Measurements from ENCODE around the gene TMTC2. TPM values are rescaled to one million over a fixed set of nuclear protein-coding genes. Genes with fewer than 3 reads are reported as not detected.

Gene TMTC2
- total and polyA plus RNA-seq, 5 donors from 2014 or later = 0.10 to 6.3 (median 0.21) TPM

GRCh38 chr12:82857276-82857675 lies 170.6 kb downstream of the TMTC2 start:
- Histone ChIP-seq H3K4me3 (ENCODE audit: low read depth, low read length) (no peak overlapping the region), H3K27ac (ENCODE audit: insufficient read depth, low read length, poor library complexity, severe bottlenecking) (no peak overlapping the region), H3K4me1 (ENCODE audit: control insufficient read depth, insufficient read depth, low read length, poor library complexity, severe bottlenecking) (no peaks in the 10 kb centered on the region), H3K27me3 (ENCODE audit: control insufficient read depth, insufficient read depth, low read length) (no peaks in the 10 kb centered on the region), H3K36me3 (ENCODE audit: control insufficient read depth, insufficient read depth, low read length) (no peaks in the 10 kb centered on the region), H3K9me3 (ENCODE audit: control insufficient read depth in 2 of 2, low read length in 2 of 2) (no peaks in the 10 kb centered on the region)
- Mint-ChIP-seq H3K36me3 (peaks cover 4% of the 10 kb centered on the region), H3K27ac (no peak overlapping the region), H3K4me1 (peaks cover 0 to 7% (median 0%) of the 10 kb centered on the region in 4 donors), H3K27me3 (no peaks in the 10 kb centered on the region), H3K9me3 (no peaks in the 10 kb centered on the region), H3K4me3 (no peak overlapping the region)
- ATAC-seq (ENCODE audit: low read depth in 2 of 2) (no peak), DNase-seq (no peak)

GRCh38 chr12:82857911-82858533 lies 171.3 kb downstream of the TMTC2 start:
- Mint-ChIP-seq H3K4me1 (peaks cover 0 to 7% (median 0%) of the 10 kb centered on the region in 4 donors), H3K9me3 (no peaks in the 10 kb centered on the region), H3K27ac (no peak overlapping the region), H3K27me3 (no peaks in the 10 kb centered on the region), H3K4me3 (no peak overlapping the region), H3K36me3 (peaks cover 4% of the 10 kb centered on the region)
- Histone ChIP-seq H3K4me3 (ENCODE audit: low read depth, low read length) (no peak overlapping the region), H3K4me1 (ENCODE audit: control insufficient read depth, insufficient read depth, low read length, poor library complexity, severe bottlenecking) (no peaks in the 10 kb centered on the region), H3K36me3 (ENCODE audit: control insufficient read depth, insufficient read depth, low read length) (no peaks in the 10 kb centered on the region), H3K27ac (ENCODE audit: insufficient read depth, low read length, poor library complexity, severe bottlenecking) (no peak overlapping the region), H3K9me3 (ENCODE audit: control insufficient read depth in 2 of 2, low read length in 2 of 2) (no peaks in the 10 kb centered on the region), H3K27me3 (ENCODE audit: control insufficient read depth, insufficient read depth, low read length) (no peaks in the 10 kb centered on the region)
- ATAC-seq (ENCODE audit: low read depth in 2 of 2) (no peak), DNase-seq (no peak)

GRCh38 chr12:82858534-82858917 lies 171.8 kb downstream of the TMTC2 start:
- Histone ChIP-seq H3K9me3 (ENCODE audit: control insufficient read depth in 2 of 2, low read length in 2 of 2) (no peaks in the 10 kb centered on the region), H3K36me3 (ENCODE audit: control insufficient read depth, insufficient read depth, low read length) (no peaks in the 10 kb centered on the region), H3K4me1 (ENCODE audit: control insufficient read depth, insufficient read depth, low read length, poor library complexity, severe bottlenecking) (no peaks in the 10 kb centered on the region), H3K4me3 (ENCODE audit: low read depth, low read length) (no peak overlapping the region), H3K27ac (ENCODE audit: insufficient read depth, low read length, poor library complexity, severe bottlenecking) (no peak overlapping the region), H3K27me3 (ENCODE audit: control insufficient read depth, insufficient read depth, low read length) (no peaks in the 10 kb centered on the region)
- Mint-ChIP-seq H3K9me3 (peaks cover 0 to under 1% (median 0%) of the 10 kb centered on the region in 7 donors), H3K27ac (no peak overlapping the region), H3K27me3 (no peaks in the 10 kb centered on the region), H3K4me1 (peaks cover 0 to 7% (median 0%) of the 10 kb centered on the region in 4 donors), H3K4me3 (no peak overlapping the region), H3K36me3 (peaks cover 4% of the 10 kb centered on the region)
- DNase-seq (no peak), ATAC-seq (ENCODE audit: low read depth in 2 of 2) (no peak)

- Mint-ChIP-seq H3K9me3 (peaks cover 0 to 7% (median 0%) of the 10 kb centered on the region in 7 donors), H3K4me1 (peaks cover 0 to 8% (median 0%) of the 10 kb centered on the region in 4 donors), H3K27ac (no peak overlapping the region), H3K27me3 (no peaks in the 10 kb centered on the region), H3K36me3 (peaks cover 10% of the 10 kb centered on the region), H3K4me3 (no peak overlapping the region)
- H3K9me3 ChIP-seq (ENCODE audit: control insufficient read depth in 2 of 2, low read length in 2 of 2) = no peaks in the 10 kb centered on the region
- H3K4me1 ChIP-seq (ENCODE audit: control insufficient read depth, insufficient read depth, low read length, poor library complexity, severe bottlenecking) = no peaks in the 10 kb centered on the region
- H3K27ac ChIP-seq (ENCODE audit: insufficient read depth, low read length, poor library complexity, severe bottlenecking) = no peak overlapping the region
- ATAC-seq (ENCODE audit: low read depth in 2 of 2) (no peak), DNase-seq (no peak)
- H3K4me3 ChIP-seq (ENCODE audit: low read depth, low read length) = no peak overlapping the region
- no peaks in the 10 kb centered on the region for H3K36me3 ChIP-seq (ENCODE audit: control insufficient read depth, insufficient read depth, low read length)
- H3K27me3 ChIP-seq (ENCODE audit: control insufficient read depth, insufficient read depth, low read length) = no peaks in the 10 kb centered on the region
Measured at GRCh38 chr12:82862069-82862841, 175.5 kb downstream of the TMTC2 start.

GRCh38 chr12:82862876-82863649 lies 176.4 kb downstream of the TMTC2 start:
- no peaks in the 10 kb centered on the region for H3K36me3 ChIP-seq (ENCODE audit: control insufficient read depth, insufficient read depth, low read length)
- Mint-ChIP-seq H3K27me3 (no peaks in the 10 kb centered on the region), H3K9me3 (peaks cover 0 to 7% (median 0%) of the 10 kb centered on the region in 7 donors), H3K27ac (no peak overlapping the region), H3K4me1 (peaks cover 0 to 7% (median 0%) of the 10 kb centered on the region in 4 donors), H3K4me3 (no peak overlapping the region), H3K36me3 (peaks cover 8% of the 10 kb centered on the region)
- H3K9me3 ChIP-seq (ENCODE audit: control insufficient read depth in 2 of 2, low read length in 2 of 2) = no peaks in the 10 kb centered on the region
- no peak overlapping the region for H3K4me3 ChIP-seq (ENCODE audit: low read depth, low read length)
- H3K27ac ChIP-seq (ENCODE audit: insufficient read depth, low read length, poor library complexity, severe bottlenecking) = no peak overlapping the region
- ATAC-seq (ENCODE audit: low read depth in 2 of 2) (no peak), DNase-seq (no peak)
- no peaks in the 10 kb centered on the region for H3K4me1 ChIP-seq (ENCODE audit: control insufficient read depth, insufficient read depth, low read length, poor library complexity, severe bottlenecking)
- no peaks in the 10 kb centered on the region for H3K27me3 ChIP-seq (ENCODE audit: control insufficient read depth, insufficient read depth, low read length)

GRCh38 chr12:82866227-82866775 lies 179.6 kb downstream of the TMTC2 start:
- Mint-ChIP-seq H3K4me1 (peaks cover 6 to 13% (median 8%) of the 10 kb centered on the region in 4 donors), H3K27ac (no peak overlapping the region), H3K27me3 (no peaks in the 10 kb centered on the region), H3K36me3 (peaks cover 9% of the 10 kb centered on the region), H3K4me3 (no peak overlapping the region), H3K9me3 (peaks cover 0 to 7% (median 0%) of the 10 kb centered on the region in 7 donors)
- ATAC-seq (ENCODE audit: low read depth in 2 of 2) (no peak), DNase-seq (no peak)
- no peak overlapping the region for H3K4me3 ChIP-seq (ENCODE audit: low read depth, low read length)
- H3K9me3 ChIP-seq (ENCODE audit: control insufficient read depth in 2 of 2, low read length in 2 of 2) = no peaks in the 10 kb centered on the region
- H3K27me3 ChIP-seq (ENCODE audit: control insufficient read depth, insufficient read depth, low read length) = no peaks in the 10 kb centered on the region
- H3K36me3 ChIP-seq (ENCODE audit: control insufficient read depth, insufficient read depth, low read length) = no peaks in the 10 kb centered on the region
- no peak overlapping the region for H3K27ac ChIP-seq (ENCODE audit: insufficient read depth, low read length, poor library complexity, severe bottlenecking)
- H3K4me1 ChIP-seq (ENCODE audit: control insufficient read depth, insufficient read depth, low read length, poor library complexity, severe bottlenecking) = no peaks in the 10 kb centered on the region

- DNase-seq (no peak), ATAC-seq (ENCODE audit: low read depth in 2 of 2) (no peak)
- no peak overlapping the region for H3K4me3 ChIP-seq (ENCODE audit: low read depth, low read length)
- no peaks in the 10 kb centered on the region for H3K9me3 ChIP-seq (ENCODE audit: control insufficient read depth in 2 of 2, low read length in 2 of 2)
- Mint-ChIP-seq H3K36me3 (peaks cover 9% of the 10 kb centered on the region), H3K4me1 (peaks cover 6 to 12% (median 10%) of the 10 kb centered on the region in 4 donors), H3K9me3 (peaks cover 0 to 7% (median 0%) of the 10 kb centered on the region in 7 donors), H3K4me3 (no peak overlapping the region), H3K27me3 (no peaks in the 10 kb centered on the region), H3K27ac (no peak overlapping the region)
- H3K36me3 ChIP-seq (ENCODE audit: control insufficient read depth, insufficient read depth, low read length) = no peaks in the 10 kb centered on the region
- no peaks in the 10 kb centered on the region for H3K27me3 ChIP-seq (ENCODE audit: control insufficient read depth, insufficient read depth, low read length)
- H3K27ac ChIP-seq (ENCODE audit: insufficient read depth, low read length, poor library complexity, severe bottlenecking) = no peak overlapping the region
- no peaks in the 10 kb centered on the region for H3K4me1 ChIP-seq (ENCODE audit: control insufficient read depth, insufficient read depth, low read length, poor library complexity, severe bottlenecking)
Measured at GRCh38 chr12:82866946-82867345, 180.2 kb downstream of the TMTC2 start.

All from CD4-positive, CD25-positive, alpha-beta regulatory T cell (primary cell).